Measurements from ENCODE around the gene TSPYL2.

Gene TSPYL2

GRCh38 chrX:53126377-53126776 is 44.2 kb downstream of the TSPYL2 start:
- DNase-seq (ENCODE audit: low read depth): no peak

- no peak for DNase-seq (ENCODE audit: low read depth)
These were observed 46.1 kb downstream of the TSPYL2 start for GRCh38 chrX:53128097-53128749.

GRCh38 chrX:53133400-53133799 is 51.2 kb downstream of the TSPYL2 start:
- DNase-seq (ENCODE audit: low read depth): no peak

- DNase-seq (ENCODE audit: low read depth): no peak
These were observed 53.4 kb downstream of the TSPYL2 start for GRCh38 chrX:53135581-53135980.
